ENCODE results near the gene PTPN1. TPM values are rescaled to one million over a fixed set of nuclear protein-coding genes. Genes with fewer than 3 reads are reported as not detected.

The PTPN1 gene
- total RNA-seq, 1 experiment from 2014 or later: 30.8 TPM

- H2BK15ac ChIP-seq (ENCODE audit: low read depth, low read length): no peak overlapping the region
- no peak overlapping the region for H2AFZ ChIP-seq (ENCODE audit: low read length)
- 100% methylated on average over 1 of the region's 7 CpGs for WGBS (ENCODE audit: extremely low coverage, insufficient read length, low lambda C conversion rate)
- no peaks in the 10 kb centered on the region for H3K9me3 ChIP-seq (ENCODE audit: control insufficient read depth, low read depth, low read length)
- H3T11ph ChIP-seq (ENCODE audit: low read length): no peak overlapping the region
- H2BK5ac ChIP-seq (ENCODE audit: insufficient read length, low read length): no peak overlapping the region
- Mint-ChIP-seq H3K27ac (no peak overlapping the region), H3K36me3 (ENCODE audit: insufficient read depth in 1 of 3, low read depth in 3 of 3) (no peaks in the 10 kb centered on the region), H3K27me3 (ENCODE audit: low read depth) (no peaks in the 10 kb centered on the region), H3K4me1 (peaks cover 10 to 12% of the 10 kb centered on the region in 2 experiments), H3K9me3 (no peaks in the 10 kb centered on the region), H3K4me3 (no peak overlapping the region)
- H3K4me2 ChIP-seq (ENCODE audit: insufficient read depth, insufficient read length, low read length): no peak overlapping the region
- H4K91ac ChIP-seq (ENCODE audit: insufficient read length, low read depth, low read length): no peak overlapping the region
- no peak for DNase-seq
- H3K56ac ChIP-seq (ENCODE audit: insufficient read length, low read depth, low read length): no peak overlapping the region
- no peak overlapping the region for H3K4ac ChIP-seq (ENCODE audit: low read depth, low read length)
- TF ChIP-seq, protein P1, sequence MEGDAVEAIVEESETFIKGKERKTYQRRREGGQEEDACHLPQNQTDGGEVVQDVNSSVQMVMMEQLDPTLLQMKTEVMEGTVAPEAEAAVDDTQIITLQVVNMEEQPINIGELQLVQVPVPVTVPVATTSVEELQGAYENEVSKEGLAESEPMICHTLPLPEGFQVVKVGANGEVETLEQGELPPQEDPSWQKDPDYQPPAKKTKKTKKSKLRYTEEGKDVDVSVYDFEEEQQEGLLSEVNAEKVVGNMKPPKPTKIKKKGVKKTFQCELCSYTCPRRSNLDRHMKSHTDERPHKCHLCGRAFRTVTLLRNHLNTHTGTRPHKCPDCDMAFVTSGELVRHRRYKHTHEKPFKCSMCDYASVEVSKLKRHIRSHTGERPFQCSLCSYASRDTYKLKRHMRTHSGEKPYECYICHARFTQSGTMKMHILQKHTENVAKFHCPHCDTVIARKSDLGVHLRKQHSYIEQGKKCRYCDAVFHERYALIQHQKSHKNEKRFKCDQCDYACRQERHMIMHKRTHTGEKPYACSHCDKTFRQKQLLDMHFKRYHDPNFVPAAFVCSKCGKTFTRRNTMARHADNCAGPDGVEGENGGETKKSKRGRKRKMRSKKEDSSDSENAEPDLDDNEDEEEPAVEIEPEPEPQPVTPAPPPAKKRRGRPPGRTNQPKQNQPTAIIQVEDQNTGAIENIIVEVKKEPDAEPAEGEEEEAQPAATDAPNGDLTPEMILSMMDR (conservative IDR thresholded peaks at IDR 0.05): no peak
- no peaks in the 10 kb centered on the region for H3K79me1 ChIP-seq (ENCODE audit: insufficient read depth, low read depth, low read length, poor library complexity, severe bottlenecking)
- H3K27ac ChIP-seq (ENCODE audit: insufficient read length, low read depth, low read length): no peak overlapping the region
- H3K18ac ChIP-seq (ENCODE audit: insufficient read length, low read depth, low read length): no peak overlapping the region
- H3K4me1 ChIP-seq (ENCODE audit: insufficient read depth, low read length): no peaks in the 10 kb centered on the region; the same call in 1 of the 2 replicates
- no peak overlapping the region for H2BK12ac ChIP-seq (ENCODE audit: insufficient read length, low read depth, low read length)
- H4K20me1 ChIP-seq (ENCODE audit: control insufficient read depth, insufficient read depth, insufficient read length): no peaks in the 10 kb centered on the region
- no peak overlapping the region for H4K8ac ChIP-seq (replicated peaks; ENCODE audit: insufficient read length, low read depth, low read length)
- no peak overlapping the region for H2BK20ac ChIP-seq (ENCODE audit: low read depth, low read length, poor library complexity, severe bottlenecking)
- H2BK120ac ChIP-seq (ENCODE audit: low read depth, low read length, poor library complexity, severe bottlenecking): no peak overlapping the region
- no peaks in the 10 kb centered on the region for H3K27me3 ChIP-seq (ENCODE audit: insufficient read depth, low read length)
- no peaks in the 10 kb centered on the region for H3K23me2 ChIP-seq (ENCODE audit: insufficient read length, low read depth, low read length, poor library complexity, severe bottlenecking)
- no peak overlapping the region for H3K23ac ChIP-seq (ENCODE audit: insufficient read length, low read depth, low read length)
- H4K5ac ChIP-seq (ENCODE audit: insufficient read length, low read depth, low read length): no peak overlapping the region
- H2AK5ac ChIP-seq (ENCODE audit: insufficient read length, low read length): no peak overlapping the region
- H3K9ac ChIP-seq (ENCODE audit: extremely low read depth, insufficient read length, low read length): no peak overlapping the region
- H3K79me2 ChIP-seq (ENCODE audit: insufficient read depth, low read length): peaks cover 9% of the 10 kb centered on the region; the same call in 1 of the 2 replicates
- no peak overlapping the region for H3K14ac ChIP-seq (ENCODE audit: insufficient read depth, low read length)
These were observed 11.3 kb downstream of the PTPN1 start for GRCh38 chr20:50521221-50522052.
